MCF 10A (cell line): Measurements from ENCODE around the gene MAP3K9. TPM values are rescaled to one million over a fixed set of nuclear protein-coding genes. Genes with fewer than 3 reads are reported as not detected.

Experiments
- BruUV-seq: library from RNA; stranded (reverse); fragments of 400-500 nt; replicated peaks from 2 replicates; lab custom pipeline; 2021; lab: Mats Ljungman, UMichigan
- CTCF ChIA-PET: fragments of 300-600 bp; sonication (Branson Sonifier 250); formaldehyde crosslinking; extraction: SDS; loops from one replicate; lab custom pipeline; 2021; ENCODE audit warnings: antibody characterized with exemption, inconsistent platforms; lab: Yijun Ruan, JAX
- POLR2A ChIA-PET: fragments of 300-600, 350-650 bp; sonication (Branson Sonifier 250); formaldehyde crosslinking; extraction: SDS; loops from one replicate; lab custom pipeline; 2020; ENCODE audit warnings: antibody characterized with exemption, inconsistent platforms; lab: Yijun Ruan, JAX
- DNase-seq: peaks from one replicate; pipeline ENCODE4 v3.0.0-alpha.2; 2018; ENCODE audit not compliant: unreplicated experiment
- H3K27ac Mint-ChIP-seq: one replicate; pipeline ENCODE4 v1.8.0; 2022; ENCODE audit warnings: mild to moderate bottlenecking, low read depth, mixed read lengths; ENCODE audit not compliant: unreplicated experiment
- H3K27me3 Mint-ChIP-seq: one replicate; pipeline ENCODE4 v1.8.0; 2022; ENCODE audit warnings: mixed read lengths; ENCODE audit not compliant: insufficient read depth, unreplicated experiment
- H3K36me3 Mint-ChIP-seq: one replicate; pipeline ENCODE4 v1.8.0; 2022; ENCODE audit warnings: mild to moderate bottlenecking, moderate library complexity, mixed read lengths; ENCODE audit not compliant: insufficient read depth, unreplicated experiment
- H3K4me1 Mint-ChIP-seq: one replicate; pipeline ENCODE4 v1.8.0; 2022; ENCODE audit warnings: mixed read lengths; ENCODE audit not compliant: insufficient read depth, unreplicated experiment
- H3K4me3 Mint-ChIP-seq: one replicate; pipeline ENCODE4 v1.8.0; 2022; ENCODE audit warnings: mild to moderate bottlenecking, moderate library complexity, mixed read lengths; ENCODE audit not compliant: unreplicated experiment
- H3K9me3 Mint-ChIP-seq: one replicate; pipeline ENCODE4 v1.8.0; 2022; ENCODE audit warnings: mixed read lengths; ENCODE audit not compliant: unreplicated experiment
- intact Hi-C: fragments of 100-400 bp; cut with micrococcal nuclease; formaldehyde crosslinking; loops from 2 replicates; pipeline ENCODE4 v1.14.1; 2022
- total RNA-seq: library from RNA; stranded (reverse); gene quantifications from 2 replicates; pipeline ENCODE4 v1.2.3, GENCODE V29; 2022
- TF ChIP-seq, protein P1 (sequence below): fragments of 200-600 bp; IDR thresholded peaks from one replicate; pipeline ENCODE4 v1.8.0; 2022; ENCODE audit warnings: antibody characterized with exemption, mild to moderate bottlenecking; ENCODE audit not compliant: unreplicated experiment

MAP3K9 gene
- total RNA-seq, 1 experiment from 2014 or later, result 18.6 TPM

DNA sequence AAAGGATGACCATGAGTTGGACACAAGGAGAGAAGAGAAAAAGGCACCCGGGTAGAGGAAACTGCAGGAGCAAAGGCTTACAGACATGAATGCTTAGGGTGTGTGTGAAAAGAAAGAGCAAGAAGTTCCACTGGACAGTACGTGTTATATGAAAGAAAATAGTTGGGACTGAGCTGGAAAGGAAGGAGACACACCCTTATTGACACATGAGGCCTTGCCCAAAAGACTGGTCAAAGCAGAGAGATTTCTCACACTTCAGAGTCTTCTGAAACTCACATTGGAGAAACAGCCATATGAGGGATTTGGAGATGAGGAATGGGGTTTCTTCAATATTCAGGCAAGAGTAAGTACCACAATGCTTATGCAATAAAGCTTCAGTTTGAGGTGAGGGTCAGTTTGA lies 111.6 kb downstream of the MAP3K9 start:
- no TSS peak for BruUV-seq
- DNase-seq, result peak; percentile 26
- no peaks in the 10 kb centered on the region for H3K27me3 Mint-ChIP-seq
- TF ChIP-seq, protein P1, sequence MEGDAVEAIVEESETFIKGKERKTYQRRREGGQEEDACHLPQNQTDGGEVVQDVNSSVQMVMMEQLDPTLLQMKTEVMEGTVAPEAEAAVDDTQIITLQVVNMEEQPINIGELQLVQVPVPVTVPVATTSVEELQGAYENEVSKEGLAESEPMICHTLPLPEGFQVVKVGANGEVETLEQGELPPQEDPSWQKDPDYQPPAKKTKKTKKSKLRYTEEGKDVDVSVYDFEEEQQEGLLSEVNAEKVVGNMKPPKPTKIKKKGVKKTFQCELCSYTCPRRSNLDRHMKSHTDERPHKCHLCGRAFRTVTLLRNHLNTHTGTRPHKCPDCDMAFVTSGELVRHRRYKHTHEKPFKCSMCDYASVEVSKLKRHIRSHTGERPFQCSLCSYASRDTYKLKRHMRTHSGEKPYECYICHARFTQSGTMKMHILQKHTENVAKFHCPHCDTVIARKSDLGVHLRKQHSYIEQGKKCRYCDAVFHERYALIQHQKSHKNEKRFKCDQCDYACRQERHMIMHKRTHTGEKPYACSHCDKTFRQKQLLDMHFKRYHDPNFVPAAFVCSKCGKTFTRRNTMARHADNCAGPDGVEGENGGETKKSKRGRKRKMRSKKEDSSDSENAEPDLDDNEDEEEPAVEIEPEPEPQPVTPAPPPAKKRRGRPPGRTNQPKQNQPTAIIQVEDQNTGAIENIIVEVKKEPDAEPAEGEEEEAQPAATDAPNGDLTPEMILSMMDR, result no peak
- no peak overlapping the region for H3K4me3 Mint-ChIP-seq
- H3K4me1 Mint-ChIP-seq, result peaks cover 18% of the 10 kb centered on the region
- no peaks in the 10 kb centered on the region for H3K36me3 Mint-ChIP-seq
- intact Hi-C loops, result loop anchor here (5.0 kb wide), 1 partner anchor 55 kb away; the partner anchor contains the start of gene TTC9
- POLR2A ChIA-PET, result interaction anchor here (0.9 to 1.3 kb wide), 2 partner anchors 111 to 112 kb away, joined by 3 to 4 read pairs; partner anchors contain the start of gene MAP3K9
- CTCF ChIA-PET, result interaction anchor here (0.6 to 2.0 kb wide), 3 partner anchors 16 to 1284 kb away, joined by 3 to 5 read pairs (median 4); no protein-coding TSS in a partner anchor
- H3K9me3 Mint-ChIP-seq, result no peaks in the 10 kb centered on the region
- peak overlapping the region; percentile 65 for H3K27ac Mint-ChIP-seq

- no peak overlapping the region for H3K27ac Mint-ChIP-seq
- ChIA-PET POLR2A (no interaction called here), CTCF (no interaction called here)
- peaks cover 18% of the 10 kb centered on the region for H3K4me1 Mint-ChIP-seq
- no TSS peak for BruUV-seq
- H3K27me3 Mint-ChIP-seq, result no peaks in the 10 kb centered on the region
- intact Hi-C loops, result loop anchor here (5.0 kb wide), 1 partner anchor 54 kb away; the partner anchor contains the start of gene TTC9
- DNase-seq, result no peak
- H3K36me3 Mint-ChIP-seq, result no peaks in the 10 kb centered on the region
- no peak overlapping the region for H3K4me3 Mint-ChIP-seq
- no peaks in the 10 kb centered on the region for H3K9me3 Mint-ChIP-seq
- TF ChIP-seq, protein P1, result no peak
Observed at GRCh38 chr14:70696026-70696425, 113.3 kb downstream of the MAP3K9 start.

GRCh38 chr14:70692210-70692609 lies 117.1 kb downstream of the MAP3K9 start:
- Mint-ChIP-seq H3K4me3 (no peak overlapping the region), H3K4me1 (peaks cover under 1% of the 10 kb centered on the region), H3K27ac (no peak overlapping the region), H3K36me3 (no peaks in the 10 kb centered on the region), H3K9me3 (no peaks in the 10 kb centered on the region), H3K27me3 (no peaks in the 10 kb centered on the region)
- no peak for DNase-seq
- intact Hi-C loops, result no loop called here
- POLR2A ChIA-PET, result no interaction called here
- TF ChIP-seq, protein P1, result no peak
- CTCF ChIA-PET, result interaction anchor here (0.6 to 2.4 kb wide), 3 partner anchors 21 to 1489 kb away, joined by 3 to 9 read pairs (median 3); no protein-coding TSS in a partner anchor
- BruUV-seq, result no TSS peak

DNA sequence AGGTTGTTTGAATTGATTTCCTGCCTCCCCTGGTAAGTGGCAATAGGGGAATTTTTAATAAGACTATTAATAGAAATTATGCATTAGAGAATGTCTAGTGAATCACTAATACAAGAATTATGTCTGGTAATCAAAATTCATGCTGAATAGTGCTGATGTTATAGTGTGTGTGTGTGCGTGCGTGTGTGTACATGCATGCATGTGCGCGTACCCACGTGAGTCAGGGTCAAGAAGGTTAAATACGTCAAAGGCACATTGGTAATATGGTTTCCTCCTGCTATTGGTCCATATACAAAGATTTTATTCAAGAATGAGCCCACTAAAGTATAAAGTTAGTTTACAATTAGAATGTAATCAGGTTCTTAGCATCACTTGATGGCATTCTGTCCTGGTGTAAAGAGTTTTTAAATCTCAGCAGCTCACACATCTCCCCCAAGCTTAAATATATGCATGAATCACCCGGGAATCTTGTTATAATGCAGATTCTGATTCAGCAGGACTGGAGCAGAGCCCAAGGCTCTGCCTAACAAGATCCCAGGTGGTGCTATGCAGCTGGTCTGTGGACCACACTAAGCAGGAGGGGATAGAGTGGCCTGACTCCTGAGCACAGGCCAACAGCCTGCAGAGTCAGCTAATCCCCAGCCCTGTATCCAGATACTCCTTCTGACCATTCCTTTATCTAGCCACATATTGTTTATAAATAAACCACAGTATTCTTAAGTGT lies 123.7 kb downstream of the MAP3K9 start:
- BruUV-seq, result no TSS peak
- no peak overlapping the region for H3K27ac Mint-ChIP-seq
- POLR2A ChIA-PET, result no interaction called here
- intact Hi-C loops, result no loop called here
- CTCF ChIA-PET, result interaction anchor here (0.6 kb wide), 1 partner anchor 180 kb away, joined by 3 read pairs; no protein-coding TSS in a partner anchor
- H3K36me3 Mint-ChIP-seq, result peaks cover 7% of the 10 kb centered on the region
- H3K9me3 Mint-ChIP-seq, result no peaks in the 10 kb centered on the region
- H3K4me3 Mint-ChIP-seq, result no peak overlapping the region
- no peaks in the 10 kb centered on the region for H3K27me3 Mint-ChIP-seq
- DNase-seq, result no peak
- TF ChIP-seq, protein P1, result no peak
- H3K4me1 Mint-ChIP-seq, result no peaks in the 10 kb centered on the region
